DMS153 treated with DMSO at 0.1 percent for 48 hours (cell line): Measurements from ENCODE around the gene PLEKHJ1.
"Not testable (repeated sequence)": the region's sequence is repeated elsewhere in the genome, so short reads cannot be mapped to it uniquely, and the experiment has no call there.

ENCODE experiments used
- DNase-seq: peaks from one replicate; lab custom pipeline; 2025; ENCODE audit not compliant: unreplicated experiment; lab: John Stamatoyannopoulos, UW

Gene PLEKHJ1

DNA sequence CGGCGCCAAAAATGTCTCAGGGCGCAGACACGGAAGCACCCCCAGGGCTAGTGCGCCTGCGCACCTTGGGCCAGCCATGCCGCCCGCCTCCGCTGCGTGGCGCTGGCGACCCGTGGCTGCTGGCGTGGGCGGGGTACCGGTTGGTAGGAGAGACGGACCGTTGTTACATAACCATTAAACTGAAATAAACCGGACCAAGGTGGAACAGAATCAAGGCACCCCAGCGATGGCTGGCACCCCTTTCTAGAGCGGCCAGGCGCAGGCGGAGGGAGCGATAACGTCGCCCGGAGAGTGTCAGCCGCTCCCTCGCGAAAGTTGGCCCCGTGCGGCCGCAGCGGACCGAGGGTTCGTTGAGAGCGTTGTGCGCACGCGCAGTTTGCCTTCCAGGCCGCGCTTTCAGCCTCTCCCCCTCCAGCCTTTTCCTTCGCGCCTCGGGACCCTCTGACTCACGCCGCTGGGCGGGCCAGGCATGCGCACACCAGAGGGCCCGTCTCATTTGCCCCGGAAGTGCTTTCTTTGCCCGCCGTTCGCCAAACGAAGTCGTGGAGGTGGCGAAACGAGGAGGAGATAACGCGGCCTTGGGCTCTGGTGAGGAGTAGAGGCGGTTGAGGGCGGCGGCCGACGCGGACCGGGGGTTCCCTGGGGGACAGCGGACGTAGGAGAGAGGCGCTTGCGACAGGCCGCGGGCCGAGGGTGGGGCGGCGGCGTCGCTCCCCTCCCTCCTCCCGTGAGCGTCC is at the start of gene PLEKHJ1, which contains the start of gene SF3A2:
TSS of gene PLEKHJ1 (minus strand) at position 16 of the 737 bp plus-strand sequence. CDS start 81 bp downstream, outside the sequence.
TSS of gene SF3A2 (plus strand) at position 511 of the 737 bp plus-strand sequence. CDS start 6,595 bp downstream, outside the sequence.
- peak; percentile 78 for DNase-seq

- no peak for DNase-seq
Observed at GRCh38 chr19:2283835-2284507, 47.8 kb upstream of the PLEKHJ1 start.

GRCh38 chr19:2282862-2283237 is 46.7 kb upstream of the PLEKHJ1 start:
- no peak for DNase-seq

DNA sequence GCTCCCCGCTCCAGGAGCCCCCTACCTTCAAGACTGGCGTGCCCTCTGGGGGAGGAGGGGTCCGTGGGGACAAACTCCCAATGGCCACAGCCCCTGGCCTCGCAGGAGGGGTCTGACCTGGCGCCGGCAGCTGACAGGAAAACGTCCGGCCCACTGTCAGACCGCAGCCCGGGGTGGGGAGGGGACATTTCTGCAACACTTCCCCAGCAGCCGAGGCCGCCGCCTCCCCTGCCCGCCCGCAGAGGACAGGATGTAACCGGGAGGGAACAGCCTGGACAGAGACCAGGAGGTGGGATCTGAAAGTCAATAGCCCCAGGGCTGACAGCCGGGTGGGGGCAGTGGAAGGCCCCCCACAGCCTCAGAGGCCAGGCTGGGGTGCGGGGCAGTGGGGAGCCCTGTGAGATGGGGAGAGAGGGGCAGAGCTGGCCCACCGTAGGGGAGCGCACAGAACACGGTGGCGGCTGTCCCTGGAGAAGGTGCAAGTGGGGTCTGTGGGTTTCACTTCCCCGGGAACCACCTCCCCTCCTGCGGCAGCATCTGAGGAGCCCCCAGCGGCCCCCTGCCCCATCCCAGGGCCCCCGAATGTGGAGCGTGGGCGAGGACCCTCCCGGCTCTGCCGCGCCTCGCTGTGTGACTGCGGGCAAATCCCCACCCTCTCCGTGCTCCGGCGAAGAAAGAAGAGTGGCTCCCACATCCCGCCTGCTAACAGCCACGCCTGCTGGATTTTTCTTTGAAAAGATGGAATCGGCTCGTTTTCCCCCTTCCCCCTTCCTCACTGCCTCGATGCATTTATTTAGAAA is 46.1 kb upstream of the PLEKHJ1 start, which contains the start of gene PEAK3:
TSS of gene PEAK3 (minus strand) at position 114 of the 800 bp plus-strand sequence. CDS start 1,244 bp downstream, outside the sequence.
- no peak for DNase-seq

DNA sequence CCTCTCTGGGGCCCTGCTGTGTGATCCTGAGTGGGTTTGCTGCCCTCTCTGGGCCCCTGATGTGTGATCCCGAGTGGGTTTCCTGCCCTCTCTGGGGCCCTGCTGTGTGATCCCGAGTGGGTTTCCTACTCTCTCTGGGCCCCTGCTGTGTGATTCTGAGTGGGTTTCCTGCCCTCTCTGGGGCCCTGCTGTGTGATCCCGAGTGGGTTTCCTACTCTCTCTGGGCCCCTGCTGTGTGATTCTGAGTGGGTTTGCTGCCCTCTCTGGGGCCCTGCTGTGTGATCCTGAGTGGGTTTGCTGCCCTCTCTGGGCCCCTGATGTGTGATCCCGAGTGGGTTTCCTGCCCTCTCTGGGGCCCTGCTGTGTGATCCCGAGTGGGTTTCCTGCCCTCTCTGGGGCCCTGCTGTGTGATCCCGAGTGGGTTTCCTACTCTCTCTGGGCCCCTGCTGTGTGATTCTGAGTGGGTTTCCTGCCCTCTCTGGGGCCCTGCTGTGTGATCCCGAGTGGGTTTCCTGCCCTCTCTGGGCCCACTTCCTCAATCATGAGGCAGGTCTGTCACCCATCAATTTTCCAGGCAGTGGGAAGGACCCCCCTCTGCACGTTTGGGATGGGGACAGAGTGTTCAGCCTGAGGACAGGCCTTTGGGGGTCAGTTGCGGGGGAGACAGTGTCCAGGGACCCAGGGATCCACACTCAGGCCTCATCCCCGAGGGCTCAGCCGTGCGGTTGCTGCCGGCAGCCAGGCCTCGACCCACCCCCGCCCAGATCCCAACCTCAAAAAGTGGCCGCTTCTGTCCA is 45.3 kb upstream of the PLEKHJ1 start:
- DNase-seq: not testable (repeated sequence)

DNA sequence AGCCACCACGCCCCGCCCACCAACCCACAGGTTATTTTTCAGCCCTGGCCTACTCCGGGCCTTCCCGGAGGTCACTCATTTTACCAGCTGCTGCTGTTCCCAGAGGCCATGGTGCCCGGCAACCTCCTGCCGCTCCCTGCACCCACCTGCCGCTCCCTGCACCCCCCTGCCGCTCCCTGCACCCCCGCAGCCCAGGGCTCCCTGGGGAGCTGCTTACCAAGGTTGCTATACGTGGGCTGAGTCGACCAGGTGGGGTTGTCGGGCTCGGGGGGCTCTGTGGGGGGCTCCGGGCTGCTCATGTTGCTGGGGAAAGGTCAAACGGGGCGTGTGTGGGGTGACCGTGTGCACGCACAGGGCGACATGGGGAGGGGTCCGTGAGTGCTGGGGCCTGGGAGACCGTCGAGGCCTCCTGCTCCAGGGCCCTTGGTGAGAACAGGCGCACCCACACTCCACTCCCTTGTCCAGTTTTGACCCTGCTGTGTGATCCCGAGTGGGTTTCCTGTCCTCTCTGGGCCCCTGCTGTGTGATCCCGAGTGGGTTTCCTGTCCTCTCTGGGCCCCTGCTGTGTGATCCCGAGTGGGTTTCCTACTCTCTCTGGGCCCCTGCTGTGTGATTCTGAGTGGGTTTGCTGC is 44.6 kb upstream of the PLEKHJ1 start:
- DNase-seq: no peak

- no peak for DNase-seq
Observed at GRCh38 chr19:2278459-2279158, 42.5 kb upstream of the PLEKHJ1 start.

DNA sequence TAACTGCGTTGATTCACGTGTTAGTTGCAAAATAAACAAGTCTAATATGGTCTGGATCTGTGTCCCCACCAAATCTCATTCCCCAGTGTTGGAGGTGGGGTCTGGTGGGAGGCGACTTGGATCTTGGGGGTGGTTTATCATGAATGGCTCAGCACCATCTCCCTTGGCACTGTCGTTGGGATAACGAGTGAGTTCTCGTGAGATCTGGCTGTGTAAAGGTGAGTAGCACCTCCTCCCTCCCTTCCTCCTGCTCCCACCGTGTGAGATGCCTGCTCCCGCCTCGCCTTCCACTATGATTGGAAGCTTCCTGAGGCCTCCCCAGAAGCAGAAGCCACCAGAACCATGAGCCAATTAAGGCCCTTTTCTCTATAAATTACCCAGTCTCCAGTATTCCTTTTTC is 41.0 kb upstream of the PLEKHJ1 start:
- no peak for DNase-seq

GRCh38 chr19:2276429-2276986 is 40.4 kb upstream of the PLEKHJ1 start:
- DNase-seq: no peak

GRCh38 chr19:2275588-2276428 is 39.7 kb upstream of the PLEKHJ1 start:
- DNase-seq: no peak

DNA sequence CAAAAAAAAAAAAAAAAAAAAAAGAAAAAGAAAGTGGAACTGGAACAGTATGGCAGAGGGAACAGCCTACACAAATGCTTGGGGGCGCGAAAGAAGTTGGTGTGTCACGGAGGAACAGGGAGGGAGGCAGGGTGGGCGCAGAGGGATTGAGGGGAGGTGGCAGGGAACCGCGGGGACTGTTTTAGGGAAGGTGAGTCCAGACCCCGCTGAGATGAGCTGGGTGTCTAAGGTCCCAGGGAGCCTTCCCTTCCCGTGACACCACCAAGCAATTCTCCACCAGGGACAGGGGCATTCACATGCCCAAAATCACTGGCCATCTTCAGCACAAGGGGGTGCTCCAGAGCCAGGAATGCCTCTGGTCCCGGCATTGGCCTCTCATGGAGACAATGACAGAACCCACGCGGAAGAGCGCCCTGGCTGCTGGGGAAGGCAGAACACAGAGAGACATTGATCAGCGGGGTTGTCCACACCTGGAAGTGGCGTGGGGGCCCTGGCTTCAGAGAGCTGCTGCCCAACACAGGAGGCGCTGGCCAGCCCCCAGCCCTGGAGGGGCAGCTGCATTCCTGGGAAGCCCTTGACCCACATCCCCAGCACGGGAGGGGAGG is 38.9 kb upstream of the PLEKHJ1 start:
- no peak for DNase-seq

DNA sequence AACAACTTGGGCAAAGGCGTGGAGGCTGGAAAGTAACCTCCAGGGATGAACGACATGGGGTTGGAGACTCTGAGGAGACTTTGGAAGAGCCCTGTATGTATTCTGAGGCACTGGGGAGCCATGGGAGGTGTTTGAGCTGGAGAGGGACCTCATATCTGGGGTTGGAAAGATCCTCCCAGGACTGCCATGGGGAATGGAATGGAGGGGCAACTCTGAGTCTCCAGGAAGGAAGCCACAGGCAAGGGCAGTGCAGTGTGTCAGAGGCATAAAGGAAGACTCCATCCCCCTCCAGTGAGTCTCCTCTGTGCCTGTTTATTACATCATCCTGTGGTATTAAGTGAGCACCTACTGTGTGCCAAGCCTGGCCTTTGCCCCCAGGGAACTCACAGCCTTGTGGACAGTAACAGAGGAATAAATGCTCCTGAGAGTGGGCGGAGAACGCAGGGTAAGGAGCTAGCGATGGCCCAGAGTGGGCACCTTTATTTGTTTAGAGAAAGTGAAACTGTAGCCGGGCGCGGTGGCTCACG is 38.1 kb upstream of the PLEKHJ1 start:
- DNase-seq: no peak

DNA sequence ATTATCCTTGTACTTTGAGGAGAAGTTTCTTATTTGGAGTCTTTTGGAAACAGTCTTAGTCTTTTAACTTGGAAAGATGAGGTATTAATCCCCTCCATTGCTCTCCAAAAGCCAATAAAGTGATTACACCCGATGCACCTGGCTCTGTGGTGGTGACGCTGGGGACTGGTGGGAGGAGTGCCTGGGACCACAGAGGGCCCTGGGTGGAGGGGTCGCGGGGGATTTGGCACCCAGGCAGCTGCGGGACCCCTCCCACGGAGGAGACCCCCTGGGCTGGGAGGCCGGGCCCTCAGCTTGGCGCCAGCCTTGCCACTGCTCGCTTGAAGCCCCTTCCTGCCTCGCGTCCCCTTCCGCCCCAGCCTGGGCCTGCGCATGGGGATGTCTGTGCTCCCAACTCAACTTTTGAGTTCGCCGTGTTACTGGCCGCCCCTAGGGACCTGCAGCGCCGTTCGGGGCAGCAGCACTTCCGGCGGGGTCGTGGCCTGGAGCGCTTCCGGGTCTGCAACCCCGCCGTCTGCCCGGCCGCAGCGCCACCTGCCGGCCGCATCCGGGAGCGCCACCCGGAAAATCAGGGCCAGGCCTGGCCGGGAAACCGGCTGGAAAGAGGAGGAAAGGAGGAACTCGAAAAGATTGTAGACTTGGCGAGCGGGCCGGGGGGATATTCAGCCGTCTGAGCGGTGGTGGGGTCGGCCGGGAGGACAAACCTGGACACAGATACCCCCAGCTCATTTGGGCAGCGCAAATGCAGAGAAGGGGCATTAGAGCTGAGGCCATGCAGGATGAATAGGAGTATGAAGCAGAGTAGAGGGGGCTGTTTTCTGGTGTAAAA is 37.4 kb upstream of the PLEKHJ1 start:
- peak; percentile 22 for DNase-seq

GRCh38 chr19:2271234-2272103 is 35.3 kb upstream of the PLEKHJ1 start:
- no peak for DNase-seq

DNA sequence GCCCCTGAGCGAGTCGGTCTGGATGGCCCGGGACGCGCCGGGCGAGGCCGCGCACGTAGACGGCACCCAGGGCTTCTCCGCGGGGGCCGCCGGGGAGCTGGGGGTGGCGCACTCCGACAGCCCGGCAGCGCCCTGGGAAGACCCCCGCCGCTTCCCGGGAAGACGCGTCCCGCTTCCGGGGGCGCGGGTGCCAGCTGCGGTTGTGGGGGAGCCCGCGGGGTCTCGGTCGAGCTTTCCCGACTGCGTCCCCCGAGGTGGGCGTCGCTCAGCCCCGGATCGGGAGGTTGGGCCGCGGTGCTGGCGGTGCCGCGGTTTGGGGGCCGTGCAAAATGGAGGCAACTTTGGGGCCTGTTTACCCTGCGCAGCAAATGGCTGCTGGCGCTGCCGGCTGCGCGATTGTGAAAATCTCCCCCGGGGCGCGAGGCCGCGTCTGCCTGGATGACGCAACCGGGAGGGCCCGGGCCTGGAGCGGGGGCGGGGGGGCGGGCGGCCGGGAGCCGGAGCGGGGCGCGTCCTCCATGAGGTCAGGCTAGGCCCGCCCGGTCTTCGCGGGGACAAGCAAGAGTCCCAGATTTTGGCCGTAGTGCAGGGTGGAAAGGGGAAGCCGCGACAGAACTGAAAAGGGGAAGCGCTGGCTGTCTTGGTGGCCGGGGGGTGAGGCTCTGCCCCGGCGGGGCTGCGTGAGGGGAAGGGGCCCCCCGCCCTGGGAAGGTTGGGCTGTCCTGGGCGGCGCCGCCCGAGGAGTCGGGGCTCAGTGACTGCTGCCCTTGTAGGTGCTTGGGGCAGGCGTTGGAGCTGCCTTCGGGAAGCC is 34.5 kb upstream of the PLEKHJ1 start:
- no peak for DNase-seq
